Effector memory CD8-positive, alpha-beta T cell (primary cell): ENCODE results near the gene CAMTA1.

Experiments
- ATAC-seq: fragments of 150-1000 bp; cut with Tn5 transposase; replicated peaks from 2 replicates; pipeline ENCODE4 v1.10.0; 2021; ENCODE audit warnings: mild to moderate bottlenecking, moderate library complexity
- DNase-seq, 3 experiments: peaks; one replicate each; pipeline ENCODE4 v3.0.0; 2021
- H3K27ac Mint-ChIP-seq, 2 donors: one replicate each; pipeline ENCODE4 v1.8.0; 2022; ENCODE audit warnings: mild to moderate bottlenecking in 2 of 2, mixed read lengths in 2 of 2, moderate library complexity in 2 of 2
- H3K27me3 Mint-ChIP-seq, 2 donors: one replicate each; pipeline ENCODE4 v1.8.0; 2022; ENCODE audit warnings: mixed read lengths in 2 of 2
- H3K36me3 Mint-ChIP-seq: one replicate; pipeline ENCODE4 v1.8.0; 2022; ENCODE audit warnings: mild to moderate bottlenecking, moderate library complexity, mixed read lengths; ENCODE audit not compliant: insufficient read depth
- H3K4me1 Mint-ChIP-seq, 2 donors: one replicate each; pipeline ENCODE4 v1.8.0; 2022; ENCODE audit warnings: low read depth in 2 of 2, mixed read lengths in 2 of 2
- H3K4me3 Mint-ChIP-seq, 2 donors: one replicate each; pipeline ENCODE4 v1.8.0; 2022; ENCODE audit warnings: mild to moderate bottlenecking in 2 of 2, mixed read lengths in 2 of 2, moderate library complexity in 2 of 2
- H3K9me3 Mint-ChIP-seq, 2 donors: one replicate each; pipeline ENCODE4 v1.8.0; 2022; ENCODE audit warnings: mixed read lengths in 2 of 2

Gene CAMTA1

GRCh38 chr1:7265771-7266371 lies 480.6 kb downstream of the CAMTA1 start:
- H3K27ac Mint-ChIP-seq, result no peak overlapping the region
- H3K27me3 Mint-ChIP-seq, result peaks cover 47 to 69% of the 10 kb centered on the region in 2 donors
- no peak overlapping the region for H3K4me3 Mint-ChIP-seq
- H3K36me3 Mint-ChIP-seq, result no peaks in the 10 kb centered on the region
- H3K4me1 Mint-ChIP-seq, result no peaks in the 10 kb centered on the region
- H3K9me3 Mint-ChIP-seq, result peaks cover 6 to 22% of the 10 kb centered on the region in 2 donors
- ATAC-seq (no peak), DNase-seq (no peak)

GRCh38 chr1:7266561-7266960 lies 481.3 kb downstream of the CAMTA1 start:
- no peaks in the 10 kb centered on the region for H3K36me3 Mint-ChIP-seq
- H3K9me3 Mint-ChIP-seq, result peaks cover 6 to 22% of the 10 kb centered on the region in 2 donors
- H3K27ac Mint-ChIP-seq, result no peak overlapping the region
- no peaks in the 10 kb centered on the region for H3K4me1 Mint-ChIP-seq
- ATAC-seq, result no peak
- peaks cover 48 to 70% of the 10 kb centered on the region in 2 donors for H3K27me3 Mint-ChIP-seq
- no peak for DNase-seq
- H3K4me3 Mint-ChIP-seq, result no peak overlapping the region

- H3K27ac Mint-ChIP-seq, result no peak overlapping the region
- H3K4me1 Mint-ChIP-seq, result no peaks in the 10 kb centered on the region
- DNase-seq, result no peak
- no peak for ATAC-seq
- H3K9me3 Mint-ChIP-seq, result peaks cover 6 to 22% of the 10 kb centered on the region in 2 donors
- H3K36me3 Mint-ChIP-seq, result no peaks in the 10 kb centered on the region
- peaks cover 50 to 65% of the 10 kb centered on the region in 2 donors for H3K27me3 Mint-ChIP-seq
- H3K4me3 Mint-ChIP-seq, result no peak overlapping the region
Measured at GRCh38 chr1:7267493-7267892, 482.2 kb downstream of the CAMTA1 start.

- peaks cover 35 to 50% of the 10 kb centered on the region in 2 donors for H3K27me3 Mint-ChIP-seq
Measured at GRCh38 chr1:7268983-7269382, 483.7 kb downstream of the CAMTA1 start.

GRCh38 chr1:7269525-7269924 lies 484.3 kb downstream of the CAMTA1 start:
- Mint-ChIP-seq H3K27me3 (peaks cover 33 to 47% of the 10 kb centered on the region in 2 donors), H3K36me3 (no peaks in the 10 kb centered on the region), H3K4me1 (no peaks in the 10 kb centered on the region), H3K4me3 (no peak overlapping the region), H3K27ac (no peak overlapping the region), H3K9me3 (peaks cover 6 to 22% of the 10 kb centered on the region in 2 donors)
- DNase-seq, result no peak
- ATAC-seq, result no peak

More at GRCh38 chr1:7268983-7269382, 483.7 kb downstream of the CAMTA1 start:
- Mint-ChIP-seq H3K27ac (no peak overlapping the region), H3K9me3 (peaks cover 6 to 22% of the 10 kb centered on the region in 2 donors), H3K4me3 (no peak overlapping the region), H3K4me1 (no peaks in the 10 kb centered on the region), H3K36me3 (no peaks in the 10 kb centered on the region)
- ATAC-seq, result no peak
- no peak for DNase-seq

GRCh38 chr1:7274256-7274655 lies 489.0 kb downstream of the CAMTA1 start:
- ATAC-seq (no peak), DNase-seq (no peak)
- Mint-ChIP-seq H3K27me3 (peaks cover 15 to 28% of the 10 kb centered on the region in 2 donors), H3K4me3 (no peak overlapping the region), H3K9me3 (peaks cover 5 to 7% of the 10 kb centered on the region in 2 donors), H3K36me3 (peaks cover 2% of the 10 kb centered on the region), H3K4me1 (no peaks in the 10 kb centered on the region), H3K27ac (no peak overlapping the region)

- ATAC-seq (no peak), DNase-seq (no peak)
- H3K27me3 Mint-ChIP-seq, result peaks cover 8 to 37% of the 10 kb centered on the region in 2 donors
- H3K4me1 Mint-ChIP-seq, result no peaks in the 10 kb centered on the region
- no peaks in the 10 kb centered on the region for H3K9me3 Mint-ChIP-seq
- no peak overlapping the region for H3K27ac Mint-ChIP-seq
- peaks cover 2% of the 10 kb centered on the region for H3K36me3 Mint-ChIP-seq
- H3K4me3 Mint-ChIP-seq, result no peak overlapping the region
Measured at GRCh38 chr1:7278045-7278444, 492.8 kb downstream of the CAMTA1 start.

GRCh38 chr1:7278827-7279765 lies 493.8 kb downstream of the CAMTA1 start:
- Mint-ChIP-seq H3K36me3 (peaks cover 2% of the 10 kb centered on the region), H3K4me1 (no peaks in the 10 kb centered on the region), H3K9me3 (no peaks in the 10 kb centered on the region), H3K27me3 (peaks cover 17 to 46% of the 10 kb centered on the region in 2 donors), H3K4me3 (no peak overlapping the region), H3K27ac (no peak overlapping the region)
- no peak for DNase-seq
- ATAC-seq, result no peak

- H3K9me3 Mint-ChIP-seq, result no peaks in the 10 kb centered on the region
- H3K27ac Mint-ChIP-seq, result no peak overlapping the region
- H3K4me3 Mint-ChIP-seq, result no peak overlapping the region
- no peak for ATAC-seq
- no peak for DNase-seq
- H3K4me1 Mint-ChIP-seq, result no peaks in the 10 kb centered on the region
- H3K27me3 Mint-ChIP-seq, result peaks cover 21 to 53% of the 10 kb centered on the region in 2 donors
- H3K36me3 Mint-ChIP-seq, result peaks cover 2% of the 10 kb centered on the region
Measured at GRCh38 chr1:7279769-7280168, 494.5 kb downstream of the CAMTA1 start.

GRCh38 chr1:7280347-7280960 lies 495.2 kb downstream of the CAMTA1 start:
- no peaks in the 10 kb centered on the region for H3K9me3 Mint-ChIP-seq
- H3K4me3 Mint-ChIP-seq, result no peak overlapping the region
- DNase-seq, result no peak
- H3K27ac Mint-ChIP-seq, result no peak overlapping the region
- ATAC-seq, result no peak
- no peaks in the 10 kb centered on the region for H3K4me1 Mint-ChIP-seq
- H3K27me3 Mint-ChIP-seq, result peaks cover 26 to 58% of the 10 kb centered on the region in 2 donors
- H3K36me3 Mint-ChIP-seq, result no peaks in the 10 kb centered on the region

- H3K4me1 Mint-ChIP-seq, result peaks cover 0 to 2% of the 10 kb centered on the region in 2 donors
Measured at GRCh38 chr1:7281821-7282220, 496.6 kb downstream of the CAMTA1 start.

GRCh38 chr1:7284839-7285435 lies 499.7 kb downstream of the CAMTA1 start:
- no peak overlapping the region for H3K4me3 Mint-ChIP-seq
- no peak for ATAC-seq
- H3K4me1 Mint-ChIP-seq, result peaks cover 0 to 2% of the 10 kb centered on the region in 2 donors

More at GRCh38 chr1:7281821-7282220, 496.6 kb downstream of the CAMTA1 start:
- Mint-ChIP-seq H3K27me3 (peaks cover 26 to 72% of the 10 kb centered on the region in 2 donors), H3K36me3 (no peaks in the 10 kb centered on the region), H3K9me3 (no peaks in the 10 kb centered on the region), H3K4me3 (no peak overlapping the region), H3K27ac (no peak overlapping the region)
- DNase-seq (no peak), ATAC-seq (no peak)

GRCh38 chr1:7285856-7286454 lies 500.7 kb downstream of the CAMTA1 start:
- Mint-ChIP-seq H3K36me3 (no peaks in the 10 kb centered on the region), H3K4me1 (peaks cover 0 to 2% of the 10 kb centered on the region in 2 donors), H3K4me3 (no peak overlapping the region), H3K27me3 (peaks cover 34 to 73% of the 10 kb centered on the region in 2 donors), H3K9me3 (peaks cover 0 to 12% of the 10 kb centered on the region in 2 donors), H3K27ac (no peak overlapping the region)
- ATAC-seq (no peak), DNase-seq (no peak)

More at GRCh38 chr1:7284839-7285435, 499.7 kb downstream of the CAMTA1 start:
- no peaks in the 10 kb centered on the region for H3K36me3 Mint-ChIP-seq
- no peak overlapping the region for H3K27ac Mint-ChIP-seq
- no peak for DNase-seq
- H3K9me3 Mint-ChIP-seq, result peaks cover 0 to 12% of the 10 kb centered on the region in 2 donors
- peaks cover 34 to 76% of the 10 kb centered on the region in 2 donors for H3K27me3 Mint-ChIP-seq
